Measurements from ENCODE around the gene ZNF143.
A peak's percentile ranks its signal among the peaks of the same experiment; 100 is the strongest.
"Not testable (repeated sequence)": the region's sequence is repeated elsewhere in the genome, so short reads cannot be mapped to it uniquely, and the experiment has no call there.

The ZNF143 gene

DNA sequence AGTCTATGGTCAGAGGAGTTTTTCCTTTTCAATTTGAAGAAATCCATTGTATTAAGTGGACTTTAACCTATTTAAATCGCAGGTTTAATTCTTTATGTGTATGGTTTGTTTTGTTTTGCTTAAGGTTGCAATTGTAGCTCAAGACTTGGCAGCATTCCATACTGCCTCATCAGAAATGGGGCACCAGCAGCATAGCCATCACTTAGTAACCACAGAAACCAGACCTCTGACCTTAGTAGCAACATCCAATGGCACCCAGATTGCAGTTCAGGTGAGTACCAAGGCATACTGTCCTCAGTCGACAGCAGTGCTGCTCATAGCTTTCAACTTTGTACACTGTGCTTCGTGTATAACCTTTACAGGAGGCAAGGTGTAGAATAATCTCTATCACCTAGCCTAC is 64.3 kb downstream of the ZNF143 start:
- Mint-ChIP-seq H3K27ac (no peak overlapping the region), H3K4me3 (no peak overlapping the region), H3K4me1 (no peaks in the 10 kb centered on the region), H3K36me3 (peaks cover 77% of the 10 kb centered on the region), H3K9me3 (no peaks in the 10 kb centered on the region)
- DNase-seq (ENCODE audit: low spot score in 2 of 2) = peak in 1 of 2 donors; percentile 37
- no peak for ATAC-seq

DNA sequence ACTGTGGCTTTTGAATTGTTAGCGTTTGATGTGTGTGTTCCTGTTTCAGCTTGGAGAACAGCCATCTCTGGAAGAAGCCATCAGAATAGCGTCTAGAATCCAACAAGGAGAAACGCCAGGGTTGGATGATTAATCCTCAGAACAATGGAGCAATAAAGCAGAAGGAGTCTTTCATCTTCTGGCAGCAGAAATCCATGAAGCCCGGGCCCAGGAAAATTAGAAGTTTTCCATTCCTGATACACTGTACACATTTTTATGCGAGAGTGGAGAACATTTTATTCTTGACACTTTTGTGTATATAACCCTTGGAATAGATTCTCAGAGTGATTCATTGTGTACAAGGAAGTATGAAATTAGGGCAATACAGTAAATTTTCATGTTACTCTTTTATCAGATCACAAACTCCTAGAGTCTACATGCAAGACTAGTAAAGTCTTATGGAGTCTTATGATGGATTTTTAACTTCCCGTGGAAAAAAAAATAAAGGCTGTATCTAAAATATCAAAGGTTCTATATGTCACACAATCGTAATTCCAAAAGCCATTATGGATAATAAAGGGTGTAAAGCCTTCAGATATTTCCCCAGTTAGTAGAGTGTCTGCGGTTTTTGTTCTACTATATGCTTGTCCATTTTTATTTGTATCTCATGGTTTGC is 66.8 kb downstream of the ZNF143 start:
- no peak for DNase-seq (ENCODE audit: low spot score in 2 of 2)
- Mint-ChIP-seq H3K36me3 (peaks cover 57% of the 10 kb centered on the region), H3K27ac (peak overlapping the region; percentile 17), H3K4me3 (no peak overlapping the region), H3K4me1 (no peaks in the 10 kb centered on the region), H3K9me3 (no peaks in the 10 kb centered on the region)
- ATAC-seq = no peak

DNA sequence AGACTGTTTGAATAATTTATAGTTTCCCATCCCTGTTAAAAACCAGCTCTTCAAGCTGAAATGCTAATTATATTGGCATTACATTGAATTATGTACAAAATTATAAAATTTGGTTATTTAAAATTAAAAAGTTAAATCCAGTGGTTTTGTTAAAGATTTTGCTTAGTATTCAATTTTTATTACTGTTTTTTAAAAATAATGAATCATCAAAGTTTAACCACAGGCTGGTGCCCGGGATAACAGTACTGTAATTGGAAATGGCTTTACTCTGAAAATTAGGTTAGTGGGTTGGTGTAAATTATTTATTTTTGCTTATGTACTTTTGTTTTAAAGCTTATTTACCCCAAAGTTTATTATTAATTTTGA is 67.3 kb downstream of the ZNF143 start:
- Mint-ChIP-seq H3K27ac (no peak overlapping the region), H3K4me1 (no peaks in the 10 kb centered on the region), H3K36me3 (peaks cover 52% of the 10 kb centered on the region), H3K4me3 (no peak overlapping the region), H3K9me3 (no peaks in the 10 kb centered on the region)
- no peak for DNase-seq (ENCODE audit: low spot score in 2 of 2)
- no peak for ATAC-seq

DNA sequence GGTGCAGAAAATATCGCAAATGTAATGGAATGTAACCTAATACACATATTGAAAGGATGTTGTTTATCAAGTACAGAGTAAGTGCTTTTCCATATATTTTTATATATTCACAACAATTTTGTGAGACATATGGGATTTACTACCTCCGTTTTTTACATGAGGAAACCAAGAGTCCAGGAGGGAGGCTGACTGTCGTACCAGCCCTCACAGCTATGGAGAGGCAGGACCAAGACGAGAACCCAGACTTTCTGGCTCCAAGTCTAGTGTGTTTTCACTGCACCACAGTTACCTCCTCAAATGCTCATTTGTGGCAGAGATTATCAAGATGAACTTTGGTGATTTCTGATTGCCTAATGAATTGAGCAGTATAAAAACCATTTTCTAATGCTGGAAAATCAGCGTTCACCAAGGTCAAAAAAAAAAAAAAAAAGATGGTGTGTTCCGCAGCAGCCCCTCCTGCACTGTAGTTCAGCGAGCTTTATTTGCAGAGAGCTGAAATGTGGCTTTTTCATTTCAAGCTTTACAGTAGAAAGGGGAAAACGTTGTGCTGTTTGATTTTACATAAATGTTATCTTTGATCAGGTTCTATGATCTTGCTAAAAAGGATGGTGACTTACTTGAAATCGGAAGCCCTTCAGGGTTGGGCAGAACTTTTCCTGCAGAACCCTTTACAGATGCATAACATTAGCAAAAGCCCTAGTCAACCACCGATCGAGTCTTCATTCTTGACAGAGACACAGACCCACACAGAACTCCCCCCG is 67.9 kb downstream of the ZNF143 start:
- H3K27ac Mint-ChIP-seq = no peak overlapping the region
- no peaks in the 10 kb centered on the region for H3K9me3 Mint-ChIP-seq
- no peak overlapping the region for H3K4me3 Mint-ChIP-seq
- H3K4me1 Mint-ChIP-seq = no peaks in the 10 kb centered on the region
- DNase-seq (ENCODE audit: low spot score in 2 of 2) (peak in 1 of 2 donors; percentile 17), ATAC-seq (no peak)
- peaks cover 49% of the 10 kb centered on the region for H3K36me3 Mint-ChIP-seq

DNA sequence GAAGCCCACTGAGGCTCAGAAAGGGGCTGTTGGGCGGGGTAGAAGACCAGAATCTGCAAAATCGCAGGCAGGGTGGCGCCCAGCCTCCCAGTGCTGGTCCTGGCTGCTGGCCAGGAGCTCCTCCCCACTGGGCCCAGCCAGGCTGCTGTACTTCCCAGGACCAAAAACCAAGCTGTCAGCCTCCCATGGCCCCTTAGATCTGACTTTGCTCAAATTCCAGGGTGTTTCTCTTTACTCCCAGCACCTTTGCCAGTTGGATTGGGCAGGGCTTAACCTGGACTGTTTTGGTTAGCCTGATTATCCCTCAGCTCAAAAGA is 68.5 kb downstream of the ZNF143 start:
- Mint-ChIP-seq H3K27ac (no peak overlapping the region), H3K4me3 (no peak overlapping the region), H3K4me1 (no peaks in the 10 kb centered on the region), H3K36me3 (peaks cover 44% of the 10 kb centered on the region), H3K9me3 (no peaks in the 10 kb centered on the region)
- ATAC-seq (no peak), DNase-seq (ENCODE audit: low spot score in 2 of 2) (peak in 1 of 2 donors; percentile 41)

DNA sequence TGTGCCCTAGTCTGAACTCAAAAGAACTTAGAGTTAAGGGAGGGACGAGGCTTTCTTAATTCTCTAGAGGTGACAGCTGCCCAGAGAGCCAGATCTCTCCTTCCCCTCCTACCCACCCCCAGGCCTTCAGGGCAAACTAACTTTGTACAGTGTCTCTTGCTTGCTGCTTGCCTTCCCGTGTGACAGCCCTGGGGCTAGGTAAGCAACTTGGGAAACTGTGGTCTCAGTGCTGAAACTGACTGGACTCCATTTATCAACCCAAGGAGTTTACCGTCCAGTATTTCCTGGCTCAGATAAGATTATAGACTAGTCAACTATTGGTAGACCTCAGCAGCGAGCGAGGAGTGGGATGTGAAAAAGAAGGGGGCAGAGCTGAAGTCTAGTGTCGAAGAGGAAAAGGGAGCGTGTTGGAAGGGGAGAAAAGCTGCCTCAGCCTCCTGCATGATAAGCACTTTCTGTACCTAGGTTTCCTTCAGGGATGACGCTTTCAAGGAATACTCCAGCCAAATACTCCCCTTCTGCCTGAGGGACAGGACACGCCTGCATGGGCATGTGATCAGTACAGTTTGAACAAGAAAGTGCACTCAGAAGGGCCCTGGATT is 69.3 kb downstream of the ZNF143 start:
- H3K27ac Mint-ChIP-seq = no peak overlapping the region
- H3K4me1 Mint-ChIP-seq = no peaks in the 10 kb centered on the region

DNA sequence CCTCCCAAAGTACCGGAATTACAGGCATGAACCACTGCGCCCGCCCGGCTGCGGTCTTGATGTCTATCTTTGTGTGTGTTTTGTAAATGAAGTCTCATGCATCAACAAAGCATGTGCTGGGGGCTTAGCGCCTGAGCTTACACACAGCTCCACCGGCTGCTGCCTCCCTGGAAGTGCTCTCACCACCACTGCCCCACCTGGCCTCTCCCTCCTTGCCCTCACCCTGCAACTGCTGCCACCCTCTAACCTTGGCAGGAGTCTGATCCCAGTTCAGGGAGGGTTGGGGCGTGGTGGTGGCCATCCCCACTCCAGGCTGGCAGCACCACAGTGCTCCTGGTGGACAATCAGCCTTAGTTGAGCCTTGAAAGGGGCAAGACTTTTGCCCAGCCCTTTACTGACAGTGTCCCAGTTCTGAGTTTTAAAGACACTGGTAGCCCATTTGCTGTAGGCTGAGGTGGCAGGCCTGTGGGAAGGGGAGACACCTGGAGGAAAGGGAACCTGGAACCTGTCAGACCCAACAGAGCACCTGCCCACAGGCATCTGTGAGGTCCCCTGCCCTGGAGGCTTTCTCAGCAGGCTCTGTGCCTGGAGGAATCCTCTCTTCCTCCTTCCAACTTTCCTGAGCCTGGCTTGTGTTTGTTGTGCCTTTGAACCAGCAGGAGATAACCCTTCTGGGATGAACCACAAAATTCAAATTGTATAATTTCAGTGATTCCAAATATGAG is 70.3 kb downstream of the ZNF143 start:
- H3K9me3 Mint-ChIP-seq = no peaks in the 10 kb centered on the region
- no peak overlapping the region for H3K4me3 Mint-ChIP-seq
- H3K27ac Mint-ChIP-seq = peak overlapping the region; percentile 40
- DNase-seq (ENCODE audit: low spot score in 2 of 2) = peak in 1 of 2 donors; percentile 45
- peaks cover 32% of the 10 kb centered on the region for H3K36me3 Mint-ChIP-seq
- no peak for ATAC-seq
- no peaks in the 10 kb centered on the region for H3K4me1 Mint-ChIP-seq

More for the DNA sequence above, 69.3 kb downstream of the ZNF143 start:
- peaks cover 41% of the 10 kb centered on the region for H3K36me3 Mint-ChIP-seq
- ATAC-seq (no peak), DNase-seq (ENCODE audit: low spot score in 2 of 2) (peak in 1 of 2 donors; percentile 37)
- H3K4me3 Mint-ChIP-seq = no peak overlapping the region
- H3K9me3 Mint-ChIP-seq = no peaks in the 10 kb centered on the region

DNA sequence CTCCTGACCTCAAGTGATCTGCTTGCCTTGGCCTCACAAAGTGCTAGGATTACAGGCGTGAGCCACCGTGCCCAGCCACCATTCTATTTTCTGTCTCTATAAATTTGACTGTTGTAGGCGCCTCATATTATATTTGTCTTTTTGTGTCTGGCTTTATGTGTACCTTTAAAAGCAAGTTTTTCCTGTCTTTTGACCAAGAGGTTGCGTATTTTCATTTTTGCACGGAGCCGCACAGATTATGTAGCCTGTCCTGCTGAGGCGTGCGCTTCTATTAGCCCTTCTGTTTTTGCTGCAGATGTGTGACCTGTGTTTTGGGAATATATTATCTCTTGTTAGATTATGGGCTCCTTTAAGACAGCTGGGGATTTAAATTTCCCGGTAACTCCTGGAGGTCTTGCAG is 72.2 kb downstream of the ZNF143 start:
- no peaks in the 10 kb centered on the region for H3K9me3 Mint-ChIP-seq
- H3K4me3 Mint-ChIP-seq = no peak overlapping the region
- peaks cover 12% of the 10 kb centered on the region for H3K36me3 Mint-ChIP-seq
- ATAC-seq (no peak), DNase-seq (ENCODE audit: low spot score in 2 of 2) (no peak)
- no peaks in the 10 kb centered on the region for H3K4me1 Mint-ChIP-seq
- no peak overlapping the region for H3K27ac Mint-ChIP-seq

DNA sequence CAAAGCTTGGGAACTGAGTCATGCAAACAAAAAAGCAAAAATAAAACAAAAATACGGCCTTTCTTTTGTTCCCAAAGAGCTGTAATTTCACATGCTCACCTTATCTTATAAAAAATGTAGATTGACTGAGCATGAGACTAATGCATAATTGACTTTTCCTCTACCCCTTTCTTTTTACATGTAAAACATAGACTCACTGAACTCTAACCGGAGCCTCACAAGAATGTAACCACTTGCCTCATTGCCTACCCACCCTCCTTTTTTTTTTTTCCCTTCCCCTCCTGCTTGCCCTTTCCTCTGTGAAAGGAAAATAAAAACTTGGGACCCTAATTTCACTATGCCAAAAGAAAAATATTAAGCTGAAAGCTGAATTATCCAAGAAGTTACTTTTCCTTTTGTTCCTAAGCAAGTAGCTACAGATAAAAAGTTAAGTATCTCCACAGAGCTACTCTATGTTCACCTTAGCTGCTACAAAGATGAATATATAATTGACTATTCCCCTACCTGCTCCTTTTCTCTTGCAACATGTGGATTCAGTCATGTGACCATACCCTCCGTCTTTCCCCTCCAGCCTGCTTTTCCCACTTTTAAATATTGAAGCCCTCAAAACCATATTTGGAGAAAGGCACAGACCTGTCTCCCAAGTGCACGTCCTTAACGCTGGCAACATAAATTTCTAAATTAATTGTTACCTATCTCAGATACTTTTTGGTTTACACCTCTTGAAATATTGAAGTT is 73.1 kb downstream of the ZNF143 start:
- no peak for ATAC-seq
- H3K4me3 Mint-ChIP-seq = no peak overlapping the region
- peaks cover 5% of the 10 kb centered on the region for H3K36me3 Mint-ChIP-seq
- no peaks in the 10 kb centered on the region for H3K9me3 Mint-ChIP-seq
- no peaks in the 10 kb centered on the region for H3K4me1 Mint-ChIP-seq
- no peak for DNase-seq (ENCODE audit: low spot score in 2 of 2)
- H3K27ac Mint-ChIP-seq = no peak overlapping the region

DNA sequence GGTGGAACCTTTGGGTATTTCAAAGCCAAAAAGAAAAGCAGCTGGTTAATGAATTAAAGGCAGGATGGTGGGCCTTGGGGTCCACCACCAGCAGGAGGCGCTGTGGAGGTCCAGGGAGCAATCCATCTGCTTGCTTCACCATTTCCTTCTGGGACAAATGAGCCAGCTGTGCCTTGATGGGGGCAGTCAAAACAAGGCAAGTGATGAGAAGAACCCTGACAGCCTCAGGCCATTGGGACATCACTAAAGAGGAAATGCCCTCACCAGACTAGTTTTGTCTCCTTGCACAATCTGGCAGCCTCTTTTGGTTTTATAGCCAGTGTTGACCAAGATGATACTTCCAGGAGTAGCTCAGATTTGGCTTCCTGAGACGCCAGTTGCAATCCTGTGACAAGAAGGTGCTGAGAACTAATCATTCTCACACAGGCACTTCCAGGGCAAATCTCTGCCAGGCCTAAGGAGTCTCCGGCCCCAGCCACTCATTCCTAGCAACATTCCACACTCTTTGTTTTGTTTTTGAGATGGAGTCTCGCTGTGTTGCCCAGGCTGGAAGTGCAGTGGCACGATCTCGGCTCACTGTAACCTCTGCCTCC is 74.5 kb downstream of the ZNF143 start:
- DNase-seq (ENCODE audit: low spot score in 2 of 2) (peak; percentile 84 to 88), ATAC-seq (peak; percentile 78)
- peaks cover under 1% of the 10 kb centered on the region for H3K36me3 Mint-ChIP-seq
- no peaks in the 10 kb centered on the region for H3K4me1 Mint-ChIP-seq
- H3K4me3 Mint-ChIP-seq = no peak overlapping the region
- H3K9me3 Mint-ChIP-seq = no peaks in the 10 kb centered on the region
- no peak overlapping the region for H3K27ac Mint-ChIP-seq

DNA sequence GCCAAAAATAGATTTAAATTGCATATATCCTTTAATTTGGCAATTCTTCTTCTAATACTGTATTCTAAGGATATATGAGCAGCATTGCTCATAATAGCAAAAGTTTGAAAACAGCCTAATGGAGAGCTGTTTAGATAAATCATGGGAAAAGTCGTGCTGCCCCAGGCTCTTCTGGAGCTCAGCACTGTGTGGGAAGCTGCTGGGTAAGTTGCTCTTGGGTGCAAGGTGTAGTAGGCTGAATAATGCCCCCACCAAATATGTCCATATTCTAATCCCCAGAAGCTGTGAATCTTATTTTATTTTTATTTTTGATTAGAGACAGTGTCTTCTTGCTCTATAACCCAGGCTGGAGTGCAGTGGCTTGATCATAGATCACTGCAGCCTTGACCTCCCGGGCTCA is 77.7 kb downstream of the ZNF143 start:
- Mint-ChIP-seq H3K4me3 (no peak overlapping the region), H3K4me1 (no peaks in the 10 kb centered on the region), H3K27ac (no peak overlapping the region), H3K9me3 (no peaks in the 10 kb centered on the region), H3K36me3 (no peaks in the 10 kb centered on the region)
- ATAC-seq (no peak), DNase-seq (ENCODE audit: low spot score in 2 of 2) (no peak)

DNA sequence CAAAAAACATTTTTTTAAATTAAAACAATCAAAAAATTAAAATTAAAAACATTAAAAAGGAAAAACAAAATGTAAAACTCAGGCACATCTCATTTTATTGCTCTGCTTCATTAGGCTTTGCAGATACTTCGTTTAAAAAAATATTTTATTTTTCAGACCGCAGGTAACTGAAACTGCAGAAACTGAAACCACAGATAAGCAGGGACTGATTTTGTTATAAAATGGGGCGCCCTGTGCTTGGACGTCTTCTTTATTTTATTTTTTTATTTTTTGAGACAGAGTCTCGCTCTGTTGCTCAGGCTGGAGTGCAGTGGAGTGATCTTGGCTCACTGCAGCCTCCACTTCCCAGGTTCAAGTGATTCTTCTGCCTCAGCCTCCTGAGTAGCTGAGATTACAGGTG is 88.4 kb downstream of the ZNF143 start:
- ATAC-seq; H3K27ac Mint-ChIP-seq; H3K4me3 Mint-ChIP-seq; H3K9me3 Mint-ChIP-seq; DNase-seq (ENCODE audit: low spot score in 2 of 2); H3K4me1 Mint-ChIP-seq; H3K36me3 Mint-ChIP-seq: not testable (repeated sequence)

DNA sequence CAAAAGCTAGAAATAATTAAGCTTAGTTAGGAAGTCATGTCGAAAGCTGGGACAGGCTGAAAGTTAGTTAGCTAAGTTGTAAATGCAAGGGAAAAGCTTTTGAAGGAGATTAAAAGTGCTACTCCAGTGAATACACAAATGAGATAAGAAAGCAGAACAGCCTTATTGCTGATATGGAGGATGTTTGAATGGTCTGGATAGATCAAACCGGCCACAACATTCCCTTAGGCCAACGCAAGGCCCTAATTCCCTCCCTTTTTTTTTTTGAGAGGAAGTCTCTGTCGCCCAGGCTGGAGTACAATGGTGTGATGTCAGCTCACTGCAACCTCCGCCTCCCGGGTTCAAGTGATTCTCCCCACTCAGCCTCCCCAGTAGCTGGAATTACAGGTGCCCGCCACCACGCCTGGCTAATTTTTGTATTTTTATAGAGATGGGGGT is 89.4 kb downstream of the ZNF143 start:
- Mint-ChIP-seq H3K4me3 (no peak overlapping the region), H3K4me1 (no peaks in the 10 kb centered on the region), H3K27ac (no peak overlapping the region), H3K9me3 (no peaks in the 10 kb centered on the region), H3K36me3 (no peaks in the 10 kb centered on the region)
- peak in 1 of 2 donors; percentile 18 for DNase-seq (ENCODE audit: low spot score in 2 of 2)
- no peak for ATAC-seq

DNA sequence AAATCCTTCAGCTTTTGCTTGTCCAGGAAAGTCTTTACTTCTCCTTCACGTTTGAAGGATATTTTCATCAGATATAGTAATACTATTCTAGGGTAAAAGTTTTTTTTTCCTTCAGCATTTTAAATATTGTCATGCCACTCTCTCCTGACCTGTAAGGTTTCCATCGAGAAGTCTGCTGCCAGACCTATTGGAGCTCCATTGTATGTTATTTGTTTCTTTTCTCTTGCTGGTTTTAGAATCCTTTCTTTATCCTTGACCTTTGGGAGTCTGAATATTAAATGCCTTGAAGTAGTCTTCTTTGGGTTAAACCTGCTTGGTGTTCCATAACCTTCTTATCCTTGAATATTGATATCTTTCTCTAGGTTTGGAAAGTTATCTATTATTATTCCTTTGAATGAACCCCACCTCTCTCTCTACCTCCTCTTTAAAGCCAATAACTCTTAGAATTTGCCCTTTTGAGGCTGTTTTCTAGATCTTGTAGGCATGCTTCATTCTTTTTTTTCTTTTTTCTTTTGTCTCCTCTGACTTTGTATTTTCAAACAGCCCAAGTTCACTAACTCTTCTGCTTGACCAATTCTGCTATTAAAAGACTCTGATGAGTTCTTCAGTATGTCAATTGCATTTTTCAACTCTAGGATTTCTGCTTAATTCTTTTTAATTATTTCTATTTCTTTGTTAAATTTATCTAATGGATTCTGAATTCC is 100.6 kb downstream of the ZNF143 start:
- H3K4me1 Mint-ChIP-seq = peaks cover 21% of the 10 kb centered on the region
- no peak overlapping the region for H3K4me3 Mint-ChIP-seq
- ATAC-seq (no peak), DNase-seq (ENCODE audit: low spot score in 2 of 2) (no peak)
- H3K9me3 Mint-ChIP-seq = peaks cover 16% of the 10 kb centered on the region
- H3K36me3 Mint-ChIP-seq = peaks cover 9% of the 10 kb centered on the region
- H3K27ac Mint-ChIP-seq = no peak overlapping the region
